HG03571 (cell line): ENCODE results near the gene CD82.
"Not testable (repeated sequence)": the region's sequence is repeated elsewhere in the genome, so short reads cannot be mapped to it uniquely, and the experiment has no call there.

Experiments used
- ATAC-seq: cut with Tn5 transposase; IDR thresholded peaks from one replicate; pipeline ENCODE4 v1.9.1; 2021; ENCODE audit not compliant: unreplicated experiment

CD82 gene

DNA sequence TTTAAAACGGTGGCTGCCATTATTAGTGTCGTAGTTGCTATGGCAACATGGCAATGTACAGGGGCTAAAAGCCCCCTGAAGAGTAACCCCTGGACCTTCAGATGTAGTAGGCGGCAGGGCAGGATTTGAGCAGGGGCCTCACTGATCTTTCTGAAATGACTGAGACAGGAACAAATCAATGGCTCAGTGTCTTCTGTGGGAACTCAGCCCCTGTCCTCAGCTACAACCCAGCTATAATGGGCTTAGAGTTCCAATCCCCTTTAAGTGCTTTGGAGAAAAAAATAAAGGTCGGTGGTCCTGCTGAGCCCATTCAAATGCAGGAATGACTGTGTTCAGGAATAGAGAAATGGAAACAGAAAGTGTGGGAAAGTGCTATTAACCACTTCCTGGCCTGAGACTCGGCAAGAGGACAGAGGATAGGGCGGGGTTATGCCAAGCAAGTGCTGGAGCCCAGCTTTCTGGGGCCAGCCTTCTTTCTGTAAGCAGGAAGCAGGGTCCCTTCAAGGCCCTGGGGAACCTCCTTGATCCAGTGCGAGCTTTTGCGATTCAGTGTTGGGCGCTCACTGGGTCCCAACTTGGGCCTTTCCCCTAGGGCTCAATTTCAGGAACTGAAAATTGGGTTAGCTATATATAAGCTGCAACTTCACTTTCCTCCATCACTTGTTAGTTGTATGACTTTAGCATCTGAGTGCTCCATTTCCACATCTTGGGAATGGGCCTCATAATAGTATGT is 6.1 kb upstream of the CD82 start:
- ATAC-seq, result peak; percentile 66

DNA sequence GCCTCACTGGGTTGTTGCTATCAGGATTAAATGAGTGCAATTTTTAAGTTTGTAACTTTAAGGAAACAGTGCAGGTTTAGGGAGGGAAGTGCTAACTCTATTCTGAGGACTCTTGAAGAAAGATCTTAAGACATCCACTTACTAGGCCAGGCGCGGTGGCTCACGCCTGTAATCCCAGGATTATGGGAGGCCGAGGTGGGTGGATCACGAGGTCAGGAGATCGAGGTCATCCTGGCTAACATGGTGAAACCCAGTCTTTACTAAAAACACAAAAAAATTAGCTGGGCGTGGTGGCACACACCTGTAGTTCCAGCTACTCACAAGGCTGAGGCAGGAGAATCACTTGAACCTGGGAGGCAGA is 5.5 kb upstream of the CD82 start:
- ATAC-seq, result not testable (repeated sequence)

DNA sequence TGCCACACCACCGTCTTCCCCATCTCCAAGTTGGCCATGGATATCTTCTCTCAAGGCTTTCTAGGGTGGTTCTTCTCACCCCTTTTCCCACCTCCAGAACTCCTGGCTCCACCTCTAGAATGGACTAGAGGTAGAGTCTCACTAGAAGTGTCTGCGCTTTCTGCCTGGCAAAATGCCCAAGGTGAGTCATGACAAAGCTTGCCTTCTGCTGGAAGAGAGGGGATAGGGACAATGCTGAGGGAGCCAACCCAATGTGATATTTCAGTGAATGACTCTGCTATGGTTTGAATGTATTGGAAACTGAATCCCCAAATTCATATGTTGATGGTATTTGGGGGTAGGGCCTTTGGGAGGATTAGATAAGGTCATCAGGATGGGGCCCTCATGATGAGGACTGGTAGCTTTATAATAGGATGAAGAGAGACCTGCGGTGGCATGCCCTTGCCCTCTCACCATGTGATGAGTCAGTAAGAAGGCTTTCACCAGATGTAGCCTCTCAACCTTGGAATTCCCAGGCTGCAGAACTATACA is 4.1 kb upstream of the CD82 start:
- ATAC-seq, result no peak

DNA sequence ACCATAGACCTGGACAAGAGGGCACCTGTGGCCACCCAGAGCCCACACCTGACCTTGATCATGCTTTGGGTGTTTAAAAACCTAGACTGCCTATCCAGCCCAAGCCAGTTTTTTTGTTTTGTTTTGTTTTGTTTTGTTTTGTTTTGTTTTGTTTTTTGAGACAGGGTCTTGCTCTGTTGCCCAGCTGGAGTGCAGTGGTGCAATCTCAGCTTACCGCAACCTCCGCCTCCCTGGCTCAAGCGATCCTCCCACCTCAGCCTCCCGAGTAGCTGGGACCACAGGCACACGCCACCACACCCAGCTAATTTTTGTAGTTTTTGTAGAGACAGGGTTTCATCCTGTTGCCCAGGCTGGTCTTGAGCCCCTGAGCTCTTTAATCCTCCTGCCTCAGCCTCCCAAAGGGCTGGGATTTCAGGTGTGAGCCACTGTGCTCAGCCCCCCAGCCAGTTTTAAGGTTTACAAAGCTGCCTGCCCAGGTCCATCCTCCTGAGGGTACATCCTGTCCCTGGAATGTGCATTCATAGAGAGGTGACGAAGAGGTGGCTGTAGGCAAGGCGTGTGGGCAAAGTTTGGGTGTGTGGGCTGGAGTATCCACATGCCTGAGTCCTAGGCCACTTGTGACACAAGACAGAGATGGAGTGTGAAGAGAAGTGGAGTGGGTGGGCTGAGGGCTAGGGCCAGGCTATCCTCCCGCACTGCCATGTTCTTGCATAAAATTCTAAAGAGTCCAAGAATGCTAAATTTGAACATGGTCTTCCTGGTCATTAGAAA is 3.3 kb upstream of the CD82 start:
- no peak for ATAC-seq

DNA sequence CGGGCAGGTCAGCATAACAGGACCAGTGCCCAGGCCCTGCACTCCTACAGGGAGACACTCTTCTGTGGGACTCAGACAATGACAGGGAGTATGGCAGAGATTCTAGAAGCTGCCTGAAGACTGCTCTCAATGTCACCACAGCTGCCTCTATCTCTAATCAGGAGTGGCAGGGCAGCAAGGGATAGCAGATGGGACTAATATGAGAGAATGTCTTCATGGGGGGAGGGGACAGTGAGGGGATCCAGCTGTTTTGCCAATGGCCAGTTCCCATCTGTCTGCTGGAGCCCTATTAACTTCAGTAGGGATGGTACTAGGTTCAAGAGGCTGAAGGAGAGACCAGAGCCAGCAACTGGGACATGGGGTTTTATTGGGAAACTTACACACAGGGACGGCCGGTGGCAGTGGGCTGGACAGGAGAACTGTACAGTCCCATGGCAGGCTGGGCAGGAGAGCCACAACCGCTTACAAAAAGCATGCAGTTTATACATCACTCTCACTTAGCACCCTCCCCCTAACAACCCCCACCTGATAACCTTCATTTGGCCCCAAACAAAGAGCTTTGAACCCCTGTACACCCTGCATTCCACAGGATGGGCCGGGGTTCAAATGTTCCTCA is 2.5 kb upstream of the CD82 start:
- no peak for ATAC-seq

DNA sequence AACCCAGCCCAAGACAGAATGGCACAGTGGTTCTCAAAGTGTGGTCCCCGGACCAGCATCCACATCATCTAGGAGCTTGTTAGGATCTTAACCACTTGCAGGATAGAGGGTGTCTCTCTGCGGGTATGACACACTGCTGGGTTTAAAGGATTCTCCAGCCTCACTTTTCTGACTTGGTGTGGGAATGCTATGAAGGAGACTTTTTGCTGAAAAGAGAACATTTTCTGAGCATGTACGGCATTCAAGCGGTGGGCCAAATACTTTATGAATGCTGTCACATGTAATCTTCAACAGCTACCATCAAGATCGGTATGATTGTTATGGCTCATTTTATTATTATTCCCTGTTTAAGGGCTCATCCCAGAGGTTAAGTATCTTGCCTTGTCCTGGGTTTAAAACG is 1.8 kb upstream of the CD82 start:
- ATAC-seq, result no peak

DNA sequence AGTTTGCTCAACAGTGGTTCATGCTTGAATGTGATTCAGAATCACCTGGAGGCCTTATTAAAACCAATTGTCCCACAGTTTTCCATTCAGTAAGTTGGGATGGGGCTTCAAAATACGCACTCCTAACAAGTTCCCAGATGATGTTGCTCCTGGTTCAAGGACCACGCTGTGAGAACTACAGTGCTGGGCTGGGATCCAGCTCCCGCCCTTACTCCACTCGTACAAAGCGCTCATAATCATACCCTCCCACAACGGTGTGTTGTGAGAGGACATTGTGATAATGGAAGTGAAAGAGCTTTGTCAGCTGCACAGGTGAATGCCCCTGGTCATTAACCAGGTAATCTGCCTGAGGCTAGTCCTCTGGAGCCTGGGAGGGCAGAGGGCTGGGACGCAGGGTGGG is 1.3 kb upstream of the CD82 start:
- ATAC-seq, result no peak

DNA sequence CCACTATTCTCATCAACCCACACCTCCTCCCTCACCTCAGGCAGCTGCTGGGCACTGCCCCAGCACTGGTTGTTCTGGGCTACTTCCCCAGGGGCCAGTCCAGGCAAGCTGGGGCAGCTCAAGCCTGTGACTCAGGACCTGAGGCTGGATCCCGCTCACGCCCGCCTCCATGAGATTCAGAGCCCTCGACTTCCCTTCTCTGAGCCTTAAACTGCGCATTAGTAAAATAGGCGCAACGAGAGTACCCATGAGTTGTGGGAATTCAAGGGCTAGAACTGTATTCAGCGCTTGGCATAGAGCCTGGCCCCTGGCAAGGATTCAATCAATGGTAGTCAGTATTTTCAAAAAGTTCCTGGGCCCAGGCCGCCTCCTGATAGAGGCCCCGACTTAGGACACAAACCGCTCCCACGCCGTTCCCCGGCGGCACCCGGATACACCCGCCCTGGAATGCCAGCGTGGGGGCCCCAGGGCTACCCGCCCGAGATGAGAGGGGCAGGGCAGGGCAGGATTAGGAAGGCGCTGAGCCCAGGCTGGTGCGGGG is 723 bp upstream of the CD82 start:
- ATAC-seq, result no peak

DNA sequence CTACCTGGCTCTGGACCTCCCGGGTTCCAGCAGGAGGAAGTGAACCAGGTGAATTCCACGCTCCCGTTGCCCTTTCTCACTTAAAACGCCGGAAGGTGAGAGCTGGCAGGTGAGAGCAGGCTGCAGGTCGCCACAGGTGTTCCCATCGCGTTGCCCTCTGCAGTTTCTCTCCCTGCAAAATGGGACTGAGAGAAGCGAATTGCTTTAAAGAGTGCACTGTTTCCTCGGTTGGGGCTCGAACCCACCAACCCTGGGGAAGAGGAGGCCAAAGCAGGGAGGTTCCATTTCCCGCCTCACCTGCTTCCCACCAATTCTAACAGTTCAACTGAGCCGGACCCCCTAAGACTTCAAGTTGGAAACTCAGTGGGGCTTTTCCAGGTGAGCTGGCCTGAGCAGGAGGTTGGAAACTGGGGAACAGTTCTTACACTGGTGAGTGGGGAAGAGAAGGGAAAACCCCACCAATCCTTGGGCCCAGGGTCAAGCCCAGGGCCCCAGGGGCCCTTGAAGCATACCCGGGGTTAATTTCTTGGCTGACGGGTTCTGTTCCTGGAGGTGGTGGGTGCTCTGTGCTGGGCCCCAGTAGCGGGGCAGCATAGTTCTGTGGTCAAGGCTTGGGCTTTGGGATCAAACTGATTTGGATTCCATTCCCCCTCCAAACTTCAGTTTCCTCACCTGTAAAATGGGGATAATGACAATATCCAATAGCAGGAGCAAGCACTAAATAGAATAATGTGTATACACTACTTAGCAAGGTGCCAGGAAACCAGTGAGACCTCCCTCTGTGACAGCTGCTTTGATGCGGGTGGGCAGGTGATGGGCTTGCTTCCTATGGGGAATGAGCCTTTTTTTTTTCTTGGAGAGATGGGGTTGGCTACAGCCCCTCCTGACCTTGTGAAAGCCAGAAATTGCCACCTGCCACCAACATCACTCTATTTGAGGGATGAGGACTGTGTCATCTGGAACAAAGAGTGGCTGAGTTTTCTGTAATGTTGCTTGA is 788 bp downstream of the CD82 start:
- ATAC-seq, result no peak

DNA sequence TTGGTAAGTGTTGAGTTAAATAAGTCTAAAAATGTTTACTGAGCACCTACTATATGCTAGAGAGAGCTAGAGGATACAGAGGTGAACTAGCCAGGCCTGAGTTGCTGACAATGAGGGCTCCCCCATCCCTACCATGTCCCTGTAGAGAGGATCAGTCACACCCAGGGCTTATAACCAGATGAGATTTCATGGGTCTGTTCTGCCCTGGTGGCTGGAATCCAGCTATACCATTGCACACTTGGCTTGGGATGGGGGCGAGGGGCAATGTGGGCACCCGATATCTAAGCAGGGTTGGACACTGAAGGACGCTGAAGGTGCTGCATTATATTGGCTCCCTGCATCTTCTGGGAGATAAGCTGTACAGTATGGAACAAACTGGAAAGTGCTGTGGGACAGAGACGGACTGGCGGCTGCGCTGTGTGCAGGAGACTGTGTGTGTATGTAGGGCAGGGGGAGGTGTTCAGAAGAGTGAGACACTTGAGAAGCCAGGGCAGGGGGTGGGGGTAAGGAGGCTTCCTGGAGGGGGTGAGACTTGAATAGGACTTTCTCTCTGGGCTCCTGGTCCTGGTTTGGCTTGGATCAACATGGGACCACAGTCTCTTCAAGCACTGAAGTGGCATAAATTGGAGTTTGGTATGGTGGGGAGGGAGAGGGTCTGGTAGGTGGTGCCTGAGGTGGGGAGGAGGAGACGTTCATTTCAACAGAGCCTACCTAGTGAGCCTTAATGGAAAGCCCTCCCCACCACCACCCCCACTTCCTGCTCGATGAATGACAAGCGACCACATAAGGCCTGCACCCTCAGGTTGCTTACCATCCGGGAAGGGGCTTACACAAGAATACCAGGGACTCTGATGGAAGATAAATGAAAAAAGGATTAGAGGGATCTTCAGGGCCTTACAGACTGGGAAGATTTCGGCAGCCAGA is 1.8 kb downstream of the CD82 start:
- ATAC-seq, result no peak

DNA sequence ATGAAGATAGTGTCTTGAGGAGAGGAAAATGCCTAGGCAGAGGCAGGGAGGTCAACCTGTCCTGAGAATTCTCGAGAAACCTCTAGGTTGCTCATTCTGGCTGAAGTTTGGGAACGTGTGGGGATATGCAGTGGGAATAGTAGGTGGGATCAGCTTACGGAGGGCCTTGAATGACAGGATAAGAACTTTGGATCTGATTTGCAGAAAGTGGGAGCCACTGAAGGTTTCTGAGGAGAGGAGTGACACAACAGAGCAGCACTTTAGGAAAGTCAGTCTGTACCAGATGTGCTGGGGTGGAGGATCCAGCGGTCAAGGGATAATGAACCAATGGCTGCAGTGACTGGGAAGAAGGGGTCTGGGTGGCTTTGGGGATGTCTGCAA is 2.4 kb downstream of the CD82 start:
- no peak for ATAC-seq

DNA sequence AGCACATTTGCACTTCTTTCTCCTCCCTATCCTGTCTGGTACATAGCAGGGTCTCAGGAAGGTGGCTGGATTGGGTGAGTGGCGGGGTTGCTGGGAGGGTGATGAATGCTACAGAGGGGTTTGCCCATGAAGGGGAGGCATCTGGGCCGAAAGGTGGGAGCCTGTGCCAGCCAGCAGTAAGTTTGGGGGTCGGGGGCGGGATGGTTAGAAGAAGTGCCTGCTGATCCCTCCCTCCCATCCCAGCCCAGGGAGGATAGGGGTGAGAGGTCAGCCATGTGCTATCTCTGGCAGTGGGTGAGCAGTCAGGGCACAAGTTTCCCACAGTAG is 2.8 kb downstream of the CD82 start:
- no peak for ATAC-seq

DNA sequence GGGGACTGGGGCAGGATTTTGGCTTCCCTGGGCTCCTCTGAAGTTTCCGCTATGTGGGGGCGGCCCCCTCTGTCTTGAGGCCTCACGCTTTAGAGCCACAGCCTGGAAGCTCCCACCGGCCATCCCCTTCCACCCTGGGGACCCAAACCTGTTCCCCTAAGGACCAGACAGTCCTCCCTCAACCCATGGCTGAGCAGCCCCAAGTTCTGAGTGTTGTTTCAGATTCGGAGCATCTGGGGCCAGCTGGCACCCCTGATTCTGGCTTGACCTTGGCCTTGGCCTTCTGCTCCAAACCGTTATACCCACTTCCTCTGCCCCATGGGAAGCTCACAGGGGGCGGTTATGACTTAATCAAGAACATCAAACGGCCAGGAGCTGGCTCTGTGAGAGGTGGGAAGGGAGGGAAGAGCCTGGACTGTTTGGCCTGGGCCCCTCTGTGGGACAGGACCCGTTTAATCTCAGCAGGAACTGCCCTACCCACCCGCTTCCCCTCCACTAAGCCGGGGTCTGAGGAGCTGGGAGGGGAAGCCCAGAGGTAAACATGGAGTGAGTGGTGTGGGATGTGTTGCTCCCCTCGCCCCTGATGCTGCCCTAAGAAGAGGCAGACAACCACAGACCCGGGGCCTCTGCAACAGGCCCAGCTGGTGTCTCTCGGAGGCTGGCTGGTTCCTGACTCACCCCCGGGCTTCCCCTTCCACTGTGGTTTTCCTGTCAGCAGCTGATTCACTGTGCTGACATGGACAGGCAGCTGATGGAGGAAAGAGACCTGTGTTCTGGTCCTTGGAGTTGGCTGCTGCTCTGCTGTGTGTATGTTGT is 3.4 kb downstream of the CD82 start:
- peak; percentile 41 for ATAC-seq

DNA sequence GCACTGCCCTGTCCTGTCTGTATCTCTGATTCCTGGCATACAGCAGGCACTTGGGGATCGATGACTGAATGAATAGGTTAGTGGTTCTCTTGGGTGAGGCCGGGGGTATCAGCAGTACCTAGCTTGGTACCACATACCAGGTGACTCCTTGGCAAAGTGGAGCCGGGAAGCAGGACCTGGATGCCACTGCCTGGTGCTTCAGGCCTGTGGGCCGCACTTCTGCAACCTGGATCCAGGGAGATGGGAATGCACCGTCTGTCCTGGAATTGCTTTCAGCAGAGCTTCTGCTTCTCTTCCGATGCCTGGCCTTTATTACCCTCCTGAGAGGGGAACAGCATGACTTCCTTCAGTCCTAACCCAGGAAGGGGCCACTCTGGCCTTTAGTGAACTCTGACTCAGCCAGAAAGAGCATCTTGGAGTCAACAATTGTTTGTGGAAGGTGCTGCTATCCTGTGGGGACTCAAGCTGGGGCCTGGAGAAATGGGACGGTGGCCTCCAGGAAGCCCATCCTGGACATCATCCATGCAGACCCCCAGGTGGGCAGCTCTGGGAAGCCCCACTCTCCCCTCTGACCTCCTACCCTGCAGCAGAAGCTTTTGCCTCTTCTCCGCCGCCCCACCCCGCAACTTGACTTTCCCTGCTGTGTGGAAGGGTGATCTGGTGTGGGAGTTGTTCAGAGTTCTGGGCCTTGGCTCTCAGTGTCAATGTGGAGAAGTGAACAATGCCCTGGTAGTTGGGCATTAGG is 5.1 kb downstream of the CD82 start:
- no peak for ATAC-seq

DNA sequence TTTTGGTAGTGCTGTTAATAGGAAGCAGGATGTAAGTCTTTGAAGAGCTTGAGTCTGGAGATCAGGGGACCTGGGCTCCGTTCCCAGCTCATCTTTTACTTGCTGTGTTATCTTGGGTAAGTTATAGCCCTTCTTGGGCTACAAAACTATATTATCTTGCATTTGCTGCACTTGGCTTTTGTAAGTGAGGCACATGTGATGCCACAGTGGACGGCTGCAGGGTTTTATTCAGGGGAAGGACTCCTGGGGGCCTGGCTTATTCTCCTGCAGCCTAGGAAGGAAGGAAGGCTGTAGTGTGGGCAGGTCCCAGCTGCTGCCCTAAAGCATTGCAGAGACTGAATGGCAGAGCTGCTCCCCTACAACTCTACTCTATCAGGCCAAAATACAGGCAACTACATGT is 6.4 kb downstream of the CD82 start:
- no peak for ATAC-seq

DNA sequence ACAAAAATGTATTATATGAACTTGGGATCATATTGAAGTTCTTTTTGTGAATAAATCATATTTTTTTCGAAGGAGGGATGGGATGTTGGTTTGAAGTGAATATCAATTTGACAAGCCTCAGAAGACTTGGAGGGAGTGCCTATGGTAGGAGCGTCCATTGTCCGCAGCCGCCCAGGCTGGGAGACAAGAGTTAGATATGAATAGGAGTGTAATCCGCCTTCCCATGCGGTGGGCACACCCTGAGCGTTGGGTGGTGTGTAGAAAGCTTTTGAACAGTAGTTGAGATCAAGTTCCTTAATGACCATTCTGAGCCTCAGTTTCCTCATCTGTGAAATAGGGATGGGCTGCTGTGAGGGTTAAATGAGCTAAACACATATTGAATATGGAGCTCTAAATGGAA is 7.0 kb downstream of the CD82 start:
- ATAC-seq, result no peak

DNA sequence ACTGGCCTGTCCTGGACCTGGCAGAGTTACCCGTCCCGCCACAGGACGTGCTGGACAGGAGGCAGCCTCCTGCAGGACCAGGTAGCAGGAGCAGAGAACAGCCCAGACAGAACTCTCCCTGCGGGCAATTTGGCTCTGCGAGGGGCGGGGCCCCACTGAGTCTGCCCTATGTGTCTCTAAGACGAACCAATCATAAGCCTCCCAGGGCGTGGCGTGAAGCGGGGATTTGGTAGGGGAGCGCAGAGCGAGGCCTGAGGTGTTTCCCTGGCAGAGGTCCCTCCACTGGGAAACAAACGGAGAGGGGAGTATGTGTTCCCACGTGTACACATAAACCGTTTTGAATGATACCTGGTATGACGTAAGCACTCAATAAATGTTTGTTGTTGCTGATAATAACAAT is 7.4 kb downstream of the CD82 start:
- no peak for ATAC-seq

DNA sequence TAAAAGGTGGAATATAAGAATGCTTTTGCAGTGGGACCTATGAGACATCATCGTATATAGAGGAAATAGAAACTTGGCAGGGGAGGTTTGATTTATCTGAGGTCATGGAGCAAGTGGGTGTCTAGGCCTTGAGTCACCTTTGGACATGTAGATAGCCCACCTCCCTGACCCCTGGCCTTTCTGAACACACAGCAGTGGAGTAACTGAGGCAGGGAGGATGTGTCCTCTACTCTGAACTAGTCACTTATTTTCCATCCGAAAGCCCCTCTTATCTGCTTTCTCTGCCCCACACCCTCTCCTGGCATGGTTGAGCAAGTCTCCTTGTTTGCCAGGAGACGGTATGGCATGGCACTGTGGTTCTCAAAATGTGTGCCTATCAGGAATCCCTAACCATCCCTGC is 7.9 kb downstream of the CD82 start:
- no peak for ATAC-seq
